Measurements from ENCODE around the gene DDX39B.
"Not testable (repeated sequence)": the region's sequence is repeated elsewhere in the genome, so short reads cannot be mapped to it uniquely, and the experiment has no call there.

DDX39B gene

GRCh38 chr6:31497531-31498476 lies 44.0 kb downstream of the DDX39B start, which contains the start of gene MICB:
Gene MICB, plus strand, starts transcription at chr6:31498145. Its CDS starts 49 bp downstream, at chr6:31498194.
- DNase-seq (ENCODE audit: insufficient read length, low spot score): no peak
- no peak for TF ChIP-seq CTCF (IDR thresholded peaks at IDR 0.05; ENCODE audit: insufficient read depth, missing control alignments)
- no peak for FAIRE-seq

- not testable (repeated sequence) for FAIRE-seq; DNase-seq (ENCODE audit: insufficient read length, low spot score)
Measured at GRCh38 chr6:31496826-31497225, 45.0 kb downstream of the DDX39B start.

GRCh38 chr6:31495580-31495979 lies 46.2 kb downstream of the DDX39B start:
- no peak for TF ChIP-seq CTCF (IDR thresholded peaks at IDR 0.05; ENCODE audit: insufficient read depth, missing control alignments)
- DNase-seq (ENCODE audit: insufficient read length, low spot score): no peak
- FAIRE-seq: no peak

- FAIRE-seq (no peak), DNase-seq (ENCODE audit: insufficient read length, low spot score) (peak; percentile 48)
- TF ChIP-seq CTCF (IDR thresholded peaks at IDR 0.05; ENCODE audit: insufficient read depth, missing control alignments): peak; percentile 73
Measured at GRCh38 chr6:31493875-31494694, 47.7 kb downstream of the DDX39B start.

- not testable (repeated sequence) for DNase-seq (ENCODE audit: insufficient read length, low spot score); FAIRE-seq
Measured at GRCh38 chr6:31493550-31493874, 48.3 kb downstream of the DDX39B start.

- TF ChIP-seq CTCF (IDR thresholded peaks at IDR 0.05; ENCODE audit: insufficient read depth, missing control alignments): no peak
- no peak for FAIRE-seq
- DNase-seq (ENCODE audit: insufficient read length, low spot score): no peak
Measured at GRCh38 chr6:31490115-31490873, 51.5 kb downstream of the DDX39B start.

- FAIRE-seq (no peak), DNase-seq (ENCODE audit: insufficient read length, low spot score) (no peak)
- TF ChIP-seq CTCF (IDR thresholded peaks at IDR 0.05; ENCODE audit: insufficient read depth, missing control alignments): no peak
Measured at GRCh38 chr6:31489086-31489485, 52.7 kb downstream of the DDX39B start.

- FAIRE-seq; DNase-seq (ENCODE audit: insufficient read length, low spot score): not testable (repeated sequence)
Measured at GRCh38 chr6:31487674-31488073, 54.1 kb downstream of the DDX39B start.

- DNase-seq (ENCODE audit: insufficient read length, low spot score); FAIRE-seq: not testable (repeated sequence)
Measured at GRCh38 chr6:31486065-31486837, 55.6 kb downstream of the DDX39B start.

Data from D721Med (cell line).